ENCODE measurements around the gene EP400.
"Not testable (repeated sequence)": the region's sequence is repeated elsewhere in the genome, so short reads cannot be mapped to it uniquely, and the experiment has no call there.

The EP400 gene

DNA sequence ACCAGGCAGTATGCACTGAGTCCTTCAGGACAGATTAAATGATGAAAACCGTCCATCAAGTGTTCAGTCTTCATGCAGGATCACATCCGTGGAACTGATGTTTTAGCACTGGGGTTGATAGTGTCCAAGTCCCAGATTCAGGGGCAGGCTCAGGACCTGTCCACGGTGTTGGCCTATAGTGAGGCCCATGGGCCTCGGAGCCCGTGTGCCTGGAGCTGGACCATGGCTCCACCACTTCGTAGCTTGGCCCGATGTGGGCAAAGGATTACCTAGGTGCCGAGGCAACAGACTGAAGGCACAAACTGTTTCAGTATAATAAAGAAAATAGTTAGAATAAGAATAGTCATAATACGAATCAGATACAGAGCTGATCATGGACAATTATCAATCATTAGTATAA lies 152.6 kb downstream of the EP400 start:
- H3K9ac ChIP-seq (ENCODE audit: low read length) = no peak overlapping the region
- H3K36me3 ChIP-seq (ENCODE audit: control insufficient read depth, insufficient read depth, low read length) = no peaks in the 10 kb centered on the region
- no peaks in the 10 kb centered on the region for H3K27me3 ChIP-seq (ENCODE audit: control insufficient read depth, insufficient read depth, low read length)
- H3K4me1 ChIP-seq (ENCODE audit: control insufficient read depth, insufficient read depth, low read length) = no peaks in the 10 kb centered on the region
- no peak overlapping the region for H3K4me3 ChIP-seq (ENCODE audit: low read length)
- H3K27ac ChIP-seq (ENCODE audit: low read depth, low read length) = no peak overlapping the region

DNA sequence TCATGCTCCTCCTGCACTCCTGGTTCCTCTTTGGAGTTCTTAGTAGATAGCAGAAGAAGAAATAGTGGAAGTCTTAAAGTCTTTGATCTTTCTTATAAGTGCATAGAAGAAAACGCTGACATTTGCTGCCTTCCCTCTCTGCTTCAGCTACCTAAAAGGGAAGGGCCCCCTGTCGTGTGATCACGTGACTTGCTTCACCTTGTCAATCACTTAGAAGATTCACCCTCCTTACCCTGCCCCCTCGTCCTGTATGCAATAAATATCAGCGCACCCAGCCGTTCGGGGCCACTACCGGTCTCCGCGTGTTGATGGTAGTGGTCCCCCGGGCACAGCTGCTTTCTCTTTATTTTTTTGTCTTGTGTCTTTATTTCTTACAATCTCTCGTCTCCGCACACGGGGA lies 153.3 kb downstream of the EP400 start:
- not testable (repeated sequence) for H3K4me1 ChIP-seq (ENCODE audit: control insufficient read depth, insufficient read depth, low read length); H3K4me3 ChIP-seq (ENCODE audit: low read length); H3K36me3 ChIP-seq (ENCODE audit: control insufficient read depth, insufficient read depth, low read length); H3K27me3 ChIP-seq (ENCODE audit: control insufficient read depth, insufficient read depth, low read length); H3K27ac ChIP-seq (ENCODE audit: low read depth, low read length); H3K9ac ChIP-seq (ENCODE audit: low read length)

GRCh38 chr12:132103542-132104308 lies 154.0 kb downstream of the EP400 start:
- Histone ChIP-seq H3K4me1 (ENCODE audit: control insufficient read depth, insufficient read depth, low read length) (no peaks in the 10 kb centered on the region), H3K4me3 (ENCODE audit: low read length) (no peak overlapping the region), H3K27ac (ENCODE audit: low read depth, low read length) (no peak overlapping the region), H3K9ac (ENCODE audit: low read length) (no peak overlapping the region), H3K36me3 (ENCODE audit: control insufficient read depth, insufficient read depth, low read length) (no peaks in the 10 kb centered on the region), H3K27me3 (ENCODE audit: control insufficient read depth, insufficient read depth, low read length) (no peaks in the 10 kb centered on the region)

GRCh38 chr12:132105467-132105866 lies 155.7 kb downstream of the EP400 start:
- Histone ChIP-seq H3K36me3 (ENCODE audit: control insufficient read depth, insufficient read depth, low read length) (peaks cover 3% of the 10 kb centered on the region), H3K4me1 (ENCODE audit: control insufficient read depth, insufficient read depth, low read length) (no peaks in the 10 kb centered on the region), H3K4me3 (ENCODE audit: low read length) (no peak overlapping the region), H3K9ac (ENCODE audit: low read length) (no peak overlapping the region), H3K27me3 (ENCODE audit: control insufficient read depth, insufficient read depth, low read length) (no peaks in the 10 kb centered on the region), H3K27ac (ENCODE audit: low read depth, low read length) (no peak overlapping the region)

- no peak overlapping the region for H3K9ac ChIP-seq (ENCODE audit: low read length)
- H3K36me3 ChIP-seq (ENCODE audit: control insufficient read depth, insufficient read depth, low read length) = peaks cover 3% of the 10 kb centered on the region
- no peak overlapping the region for H3K27ac ChIP-seq (ENCODE audit: low read depth, low read length)
- no peaks in the 10 kb centered on the region for H3K27me3 ChIP-seq (ENCODE audit: control insufficient read depth, insufficient read depth, low read length)
- H3K4me3 ChIP-seq (ENCODE audit: low read length) = no peak overlapping the region
- H3K4me1 ChIP-seq (ENCODE audit: control insufficient read depth, insufficient read depth, low read length) = no peaks in the 10 kb centered on the region
Measured at GRCh38 chr12:132106921-132107320, 157.2 kb downstream of the EP400 start.

GRCh38 chr12:132108211-132108832 lies 158.6 kb downstream of the EP400 start:
- H3K36me3 ChIP-seq (ENCODE audit: control insufficient read depth, insufficient read depth, low read length) = peaks cover 3% of the 10 kb centered on the region
- H3K4me1 ChIP-seq (ENCODE audit: control insufficient read depth, insufficient read depth, low read length) = no peaks in the 10 kb centered on the region
- H3K4me3 ChIP-seq (ENCODE audit: low read length) = no peak overlapping the region
- no peak overlapping the region for H3K9ac ChIP-seq (ENCODE audit: low read length)
- H3K27ac ChIP-seq (ENCODE audit: low read depth, low read length) = no peak overlapping the region
- H3K27me3 ChIP-seq (ENCODE audit: control insufficient read depth, insufficient read depth, low read length) = no peaks in the 10 kb centered on the region

- H3K4me3 ChIP-seq (ENCODE audit: low read length) = no peak overlapping the region
- peaks cover 4% of the 10 kb centered on the region for H3K36me3 ChIP-seq (ENCODE audit: control insufficient read depth, insufficient read depth, low read length)
- H3K9ac ChIP-seq (ENCODE audit: low read length) = no peak overlapping the region
- H3K27ac ChIP-seq (ENCODE audit: low read depth, low read length) = no peak overlapping the region
- H3K27me3 ChIP-seq (ENCODE audit: control insufficient read depth, insufficient read depth, low read length) = no peaks in the 10 kb centered on the region
- no peaks in the 10 kb centered on the region for H3K4me1 ChIP-seq (ENCODE audit: control insufficient read depth, insufficient read depth, low read length)
Measured at GRCh38 chr12:132109741-132110140, 160.0 kb downstream of the EP400 start.

DNA sequence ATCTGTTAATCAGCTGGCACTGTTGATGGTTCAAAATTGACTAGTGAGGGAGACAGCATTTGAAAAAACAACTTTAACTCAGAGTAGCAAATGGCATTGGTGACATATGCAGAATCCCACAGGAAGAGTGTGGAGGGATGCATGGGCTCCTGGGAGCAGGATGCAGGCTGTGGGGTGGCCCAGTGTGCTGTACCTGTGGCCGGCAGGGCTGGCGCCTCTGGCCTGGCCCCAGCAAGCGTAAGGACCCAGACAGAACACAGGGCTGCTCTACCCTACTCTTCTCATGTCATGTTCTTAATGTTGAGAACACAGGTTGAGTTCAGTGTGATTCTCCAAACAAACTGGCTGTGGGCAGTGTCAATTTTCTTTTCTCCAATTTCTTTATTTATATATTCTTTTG lies 160.9 kb downstream of the EP400 start:
- Histone ChIP-seq H3K36me3 (ENCODE audit: control insufficient read depth, insufficient read depth, low read length) (peaks cover 9% of the 10 kb centered on the region), H3K4me1 (ENCODE audit: control insufficient read depth, insufficient read depth, low read length) (no peaks in the 10 kb centered on the region)

GRCh38 chr12:132111654-132112304 lies 162.0 kb downstream of the EP400 start:
- Histone ChIP-seq H3K9ac (ENCODE audit: low read length) (no peak overlapping the region), H3K27ac (ENCODE audit: low read depth, low read length) (no peak overlapping the region), H3K27me3 (ENCODE audit: control insufficient read depth, insufficient read depth, low read length) (no peaks in the 10 kb centered on the region), H3K36me3 (ENCODE audit: control insufficient read depth, insufficient read depth, low read length) (peaks cover 13% of the 10 kb centered on the region), H3K4me3 (ENCODE audit: low read length) (no peak overlapping the region), H3K4me1 (ENCODE audit: control insufficient read depth, insufficient read depth, low read length) (no peaks in the 10 kb centered on the region)

More for the DNA sequence above, 160.9 kb downstream of the EP400 start:
- Histone ChIP-seq H3K27ac (ENCODE audit: low read depth, low read length) (no peak overlapping the region), H3K4me3 (ENCODE audit: low read length) (no peak overlapping the region), H3K9ac (ENCODE audit: low read length) (no peak overlapping the region), H3K27me3 (ENCODE audit: control insufficient read depth, insufficient read depth, low read length) (no peaks in the 10 kb centered on the region)

GRCh38 chr12:132114667-132115066 lies 164.9 kb downstream of the EP400 start:
- no peaks in the 10 kb centered on the region for H3K4me1 ChIP-seq (ENCODE audit: control insufficient read depth, insufficient read depth, low read length)
- H3K27me3 ChIP-seq (ENCODE audit: control insufficient read depth, insufficient read depth, low read length) = no peaks in the 10 kb centered on the region
- no peak overlapping the region for H3K4me3 ChIP-seq (ENCODE audit: low read length)
- peaks cover 16% of the 10 kb centered on the region for H3K36me3 ChIP-seq (ENCODE audit: control insufficient read depth, insufficient read depth, low read length)
- H3K27ac ChIP-seq (ENCODE audit: low read depth, low read length) = no peak overlapping the region
- no peak overlapping the region for H3K9ac ChIP-seq (ENCODE audit: low read length)

- H3K9ac ChIP-seq (ENCODE audit: low read length) = no peak overlapping the region
- H3K27me3 ChIP-seq (ENCODE audit: control insufficient read depth, insufficient read depth, low read length) = no peaks in the 10 kb centered on the region
- no peak overlapping the region for H3K27ac ChIP-seq (ENCODE audit: low read depth, low read length)
- H3K4me1 ChIP-seq (ENCODE audit: control insufficient read depth, insufficient read depth, low read length) = no peaks in the 10 kb centered on the region
- peaks cover 13% of the 10 kb centered on the region for H3K36me3 ChIP-seq (ENCODE audit: control insufficient read depth, insufficient read depth, low read length)
- H3K4me3 ChIP-seq (ENCODE audit: low read length) = no peak overlapping the region
Measured at GRCh38 chr12:132115500-132115899, 165.8 kb downstream of the EP400 start.

- Histone ChIP-seq H3K4me3 (ENCODE audit: low read length) (no peak overlapping the region), H3K27ac (ENCODE audit: low read depth, low read length) (no peak overlapping the region), H3K9ac (ENCODE audit: low read length) (no peak overlapping the region), H3K36me3 (ENCODE audit: control insufficient read depth, insufficient read depth, low read length) (peaks cover 13% of the 10 kb centered on the region), H3K27me3 (ENCODE audit: control insufficient read depth, insufficient read depth, low read length) (no peaks in the 10 kb centered on the region), H3K4me1 (ENCODE audit: control insufficient read depth, insufficient read depth, low read length) (no peaks in the 10 kb centered on the region)
Measured at GRCh38 chr12:132116709-132117557, 167.2 kb downstream of the EP400 start.

All from rectal smooth muscle tissue (tissue), 1 donor.